GM12878 (cell line): ENCODE measurements around the gene TRDMT1. TPM values are rescaled to one million over a fixed set of nuclear protein-coding genes. Genes with fewer than 3 reads are reported as not detected.

ENCODE experiments used
- ATAC-seq: fragments of 200-7000 bp; cut with Tn5 transposase; 3 replicates; pipeline ENCODE4 v1.9.1; 2020; ENCODE audit warnings: mild to moderate bottlenecking, moderate library complexity
- BruUV-seq: library from RNA; stranded (reverse); fragments of 400-500 nt; replicated peaks from 2 replicates; lab custom pipeline; 2021; lab: Mats Ljungman, UMichigan
- CTCF ChIA-PET: fragments of 300-600 bp; sonication (Branson Sonifier 250); formaldehyde crosslinking; extraction: SDS; loops from one replicate; lab custom pipeline; 2021; ENCODE audit warnings: inconsistent platforms; lab: Yijun Ruan, JAX
- POLR2A ChIA-PET: fragments of 350-600 bp; formaldehyde crosslinking; extraction: SDS; loops from one replicate; lab custom pipeline; 2021; ENCODE audit warnings: inconsistent platforms; lab: Charles Lee
- RAD21 ChIA-PET: fragments of 300-600 bp; sonication (Branson Sonifier 250); formaldehyde crosslinking; loops from one replicate; lab custom pipeline; 2023; ENCODE audit warnings: antibody characterized with exemption; ENCODE audit not compliant: unreplicated experiment; lab: Charles Lee
- SMC1A ChIA-PET: fragments of 300-600 bp; sonication (Branson Sonifier 250); formaldehyde crosslinking; loops from one replicate; lab custom pipeline; 2023; ENCODE audit not compliant: unreplicated experiment, uncharacterized antibody; lab: Charles Lee
- DNase-seq: peaks from one replicate; pipeline ENCODE4 v3.0.0-alpha.2; 2011; ENCODE audit warnings: low read depth, low spot score
- FAIRE-seq: peaks from 3 replicates; lab custom pipeline; 2011; peaks lifted over from hg19 to GRCh38; lab: Jason Lieb, UNC
- H2AFZ ChIP-seq: 2 replicates; pipeline ENCODE4 v1.6.0; 2011; ENCODE audit warnings: low read depth, low read length, control low read depth; ENCODE audit not compliant: control insufficient read depth
- H3K27ac ChIP-seq: 2 replicates; pipeline ENCODE4 v1.5.1; 2011; ENCODE audit warnings: control low read depth; ENCODE audit not compliant: control insufficient read depth, insufficient read depth
- H3K27me3 ChIP-seq, 2 experiments: replicated peaks in 1 of 2; 2 replicates each; pipeline versions ENCODE4 v1.6.0 to v1.6.1; 2011; ENCODE audit warnings: low read length in 1 of 2; ENCODE audit not compliant: control insufficient read depth in 2 of 2, insufficient read depth in 2 of 2
- H3K36me3 ChIP-seq, 2 experiments: 2 replicates each; pipeline ENCODE4 v1.5.1; 2011; ENCODE audit warnings: low read length in 1 of 2; ENCODE audit not compliant: control insufficient read depth in 2 of 2, insufficient read depth in 2 of 2
- H3K4me1 ChIP-seq: 2 replicates; pipeline ENCODE4 v1.6.1; 2011; ENCODE audit warnings: mild to moderate bottlenecking, low read length, moderate library complexity, mixed read lengths; ENCODE audit not compliant: control insufficient read depth, insufficient read depth
- H3K4me2 ChIP-seq: 2 replicates; pipeline ENCODE4 v1.6.0; 2011; ENCODE audit warnings: control low read depth; ENCODE audit not compliant: control insufficient read depth, insufficient read depth
- H3K4me3 ChIP-seq: fragments of 200-600 bp; sonication (generic); 2 replicates; pipeline ENCODE4 v1.5.1; 2016
- H3K79me2 ChIP-seq: 2 replicates; pipeline ENCODE4 v1.6.0; 2011; ENCODE audit warnings: low read length; ENCODE audit not compliant: control insufficient read depth, insufficient read depth
- H3K9ac ChIP-seq: 2 replicates; pipeline ENCODE4 v1.8.0; 2011; ENCODE audit warnings: low read length, control low read depth, mixed read lengths; ENCODE audit not compliant: control insufficient read depth, insufficient read depth
- H3K9me3 ChIP-seq: replicated peaks from 3 replicates; pipeline ENCODE4 v1.5.1; 2011; ENCODE audit warnings: mild to moderate bottlenecking, low read length; ENCODE audit not compliant: control insufficient read depth, insufficient read depth
- H4K20me1 ChIP-seq: 2 replicates; pipeline ENCODE4 v1.6.0; 2011; ENCODE audit not compliant: control insufficient read depth, insufficient read depth
- BCL3 ChIP-seq: IDR thresholded peaks from 2 replicates; pipeline ENCODE4 v1.6.1; 2011; ENCODE audit warnings: borderline replicate concordance, low read depth, mild to moderate bottlenecking, moderate library complexity, low read length; ENCODE audit not compliant: insufficient read depth, poor library complexity, severe bottlenecking
- TAF1 ChIP-seq: IDR thresholded peaks from 2 replicates; pipeline ENCODE4 v1.6.1; 2011; ENCODE audit warnings: mild to moderate bottlenecking, low read depth, low read length, borderline replicate concordance
- TCF7 ChIP-seq: IDR thresholded peaks from 2 replicates; pipeline ENCODE4 v1.6.1; 2014; ENCODE audit warnings: antibody characterized with exemption, borderline replicate concordance
- USF2 ChIP-seq: IDR thresholded peaks from 2 replicates; pipeline ENCODE4 v1.6.1; 2011; ENCODE audit warnings: low read depth, low read length, improper control_type of control experiment, borderline replicate concordance
- WGBS: methylation state at CpG from one replicate; pipeline ENCODE4 v1.1.6; 2016; ENCODE audit warnings: low lambda C conversion rate; ENCODE audit not compliant: insufficient replicate concordance, insufficient coverage; ENCODE audit errors: missing lambda C conversion rate; 5-methylcytosine and 5-hydroxymethylcytosine counted together
- in situ Hi-C: fragments of 300-500 bp; cut with MboI; formaldehyde crosslinking; loops from 9 replicates; pipeline ENCODE4 v1.14.3; 2018; ENCODE audit warnings: mixed read lengths
- intact Hi-C: fragments of 100-400 bp; cut with micrococcal nuclease; formaldehyde crosslinking; loops from one replicate; pipeline ENCODE4 v1.14.2; 2022; ENCODE audit not compliant: unreplicated experiment
- polyA plus RNA-seq, 11 experiments: library from polyadenylated mRNA; depleted of rRNA in 4 of 11; unstranded in 6 of 11; stranded (reverse) in 5 of 11; fragments of >200 nt; fragmentation: Nextera tagmentation in 4 of 11; fragmentation: Illumina TruSeq in 1 of 11; extraction: Ambion mirVana in 4 of 11; extraction: Trizol in 1 of 11; gene quantifications; 1 replicate in 1 of 11; 2 replicates in 10 of 11; pipeline versions ENCODE4 v1.2.1 to v1.2.3, GENCODE V29; 2011 to 2016; ENCODE audit warnings: inconsistent platforms in 2 of 11, missing spikeins in 2 of 11, low read depth in 1 of 11
- total RNA-seq, 4 experiments: library from RNA; depleted of rRNA in 3 of 4; stranded (reverse); fragments of >200 nt in 3 of 4; fragmentation: Illumina TruSeq in 1 of 4; extraction: Trizol in 1 of 4; gene quantifications; 2 replicates each; pipeline versions ENCODE4 v1.2.1 to v1.2.3, GENCODE V29; 2013 to 2021

Gene TRDMT1
- total and polyA plus RNA-seq, 10 of the 15 experiments (the other 5 are each of a cell fraction or from before 2014, with no cell fraction given), result 2.3 to 9.7 (median 4.6) TPM

GRCh38 chr10:17234431-17234945 lies 33.0 kb upstream of the TRDMT1 start:
- ATAC-seq (no peak), FAIRE-seq (no peak), DNase-seq (no peak)
- Histone ChIP-seq H3K4me3 (no peak overlapping the region), H3K79me2 (no peaks in the 10 kb centered on the region), H3K36me3 (peaks cover 7% of the 10 kb centered on the region in 2 experiments; a peak in 3 of 4 replicates), H2AFZ (no peak overlapping the region), H4K20me1 (no peaks in the 10 kb centered on the region), H3K4me1 (peaks cover 15% of the 10 kb centered on the region), H3K27ac (no peak overlapping the region), H3K9ac (no peak overlapping the region), H3K9me3 (no peaks in the 10 kb centered on the region; the same call in 2 of the 3 replicates), H3K27me3 (no peaks in the 10 kb centered on the region; a peak in 1 of 4 replicates), H3K4me2 (no peak overlapping the region)
- ChIA-PET POLR2A (interaction anchor here (0.6 kb wide), 1 partner anchor 18 kb away, joined by 3 read pairs; no protein-coding TSS in a partner anchor), RAD21 (no interaction called here), SMC1A (interaction anchor here (0.7 to 1.1 kb wide), 2 partner anchors 9 to 22 kb away, joined by 3 read pairs; no protein-coding TSS in a partner anchor), CTCF (no interaction called here)
- in situ Hi-C loops (no loop called here), intact Hi-C loops (loop anchor here (5.0 to 10.0 kb wide), 3 partner anchors 207 to 650 kb away; partner anchors contain the start of gene RSU1)
- no peak for TF ChIP-seq TCF7
- no peak for TF ChIP-seq USF2
- WGBS, result 94% methylated on average over 5 of the region's 5 CpGs
- no TSS peak for BruUV-seq

GRCh38 chr10:17233286-17233991 lies 32.0 kb upstream of the TRDMT1 start:
- H2AFZ ChIP-seq, result no peak overlapping the region
- H3K4me3 ChIP-seq, result no peak overlapping the region
- TF ChIP-seq BCL3 (no peak), TAF1 (no peak)
- H3K4me1 ChIP-seq, result peaks cover 20% of the 10 kb centered on the region
- FAIRE-seq (no peak), ATAC-seq (no peak), DNase-seq (no peak)
- POLR2A ChIA-PET, result no interaction called here
- RAD21 ChIA-PET, result no interaction called here
- no peaks in the 10 kb centered on the region for H4K20me1 ChIP-seq
- CTCF ChIA-PET, result interaction anchor here (1.0 kb wide), 1 partner anchor 281 kb away, joined by 3 read pairs; no protein-coding TSS in a partner anchor
- H3K9me3 ChIP-seq, result no peaks in the 10 kb centered on the region; the same call in 2 of the 3 replicates
- intact Hi-C loops, result loop anchor here (5.0 to 10.0 kb wide), 3 partner anchors 206 to 649 kb away; partner anchors contain the start of gene RSU1
- no peak overlapping the region for H3K27ac ChIP-seq
- H3K79me2 ChIP-seq, result no peaks in the 10 kb centered on the region
- H3K27me3 ChIP-seq, result no peaks in the 10 kb centered on the region; a peak in 1 of 4 replicates
- in situ Hi-C loops, result no loop called here
- H3K4me2 ChIP-seq, result no peak overlapping the region
- BruUV-seq, result no TSS peak
- peaks cover 7% of the 10 kb centered on the region in 2 experiments; a peak in 3 of 4 replicates for H3K36me3 ChIP-seq
- WGBS, result 92% methylated on average over 14 of the region's 14 CpGs
- H3K9ac ChIP-seq, result no peak overlapping the region
- SMC1A ChIA-PET, result no interaction called here
